HCT116 (cell line): ENCODE results near the gene DRD2.

Source experiments
- CTCF ChIP-seq, 3 experiments: fragments of 200-600 bp in 1 of 3; sonication (generic) in 1 of 3; IDR thresholded peaks in 2 of 3; conservative IDR thresholded peaks in 1 of 3; 2 replicates each; pipeline ENCODE4 v1.5.1; 2012 to 2017; ENCODE audit warnings: low read depth in 2 of 3, low read length in 2 of 3, antibody characterized with exemption in 1 of 3, borderline replicate concordance in 1 of 3, control low read depth in 1 of 3, mild to moderate bottlenecking in 1 of 3, mixed read lengths in 1 of 3, mixed run types in 1 of 3, moderate library complexity in 1 of 3; ENCODE audit not compliant: insufficient read depth in 1 of 3
- EGR1 ChIP-seq: IDR thresholded peaks from 2 replicates; pipeline ENCODE4 v1.6.1; 2012; ENCODE audit warnings: low read depth
- EZH2 ChIP-seq: fragments of 200-600 bp; sonication (generic); IDR thresholded peaks from 2 replicates; pipeline ENCODE4 v1.6.1; 2017; ENCODE audit warnings: antibody characterized with exemption, mixed run types
- EZH2phosphoT487 ChIP-seq: fragments of 200-600 bp; IDR thresholded peaks from 2 replicates; pipeline ENCODE4 v1.6.1; 2018; ENCODE audit warnings: antibody characterized with exemption, borderline replicate concordance
- JUND ChIP-seq: IDR thresholded peaks from 2 replicates; pipeline ENCODE4 v1.6.1; 2012
- POLR2A ChIP-seq: IDR thresholded peaks from 2 replicates; pipeline ENCODE4 v1.7.0; 2011; ENCODE audit warnings: borderline replicate concordance; ENCODE audit not compliant: insufficient read depth, insufficient read length; ENCODE audit errors: extremely low read depth
- POLR2AphosphoS5 ChIP-seq: IDR thresholded peaks from 2 replicates; pipeline ENCODE4 v1.6.1; 2011; ENCODE audit warnings: mild to moderate bottlenecking, low read depth, low read length, moderate library complexity
- RAD21 ChIP-seq: IDR thresholded peaks from 2 replicates; pipeline ENCODE4 v1.6.1; 2012; ENCODE audit warnings: low read depth, mild to moderate bottlenecking
- YY1 ChIP-seq: IDR thresholded peaks from 2 replicates; pipeline ENCODE4 v1.6.1; 2011; ENCODE audit warnings: low read length, low read depth, moderate library complexity, mild to moderate bottlenecking; ENCODE audit not compliant: insufficient replicate concordance; ENCODE audit errors: extremely low read depth
- ZBTB33 ChIP-seq: IDR thresholded peaks from 2 replicates; pipeline ENCODE4 v1.6.1; 2011; ENCODE audit warnings: mild to moderate bottlenecking, low read length, moderate library complexity; ENCODE audit not compliant: insufficient replicate concordance; ENCODE audit errors: extremely low read depth
- ZFX ChIP-seq: fragments of 450-650 bp; IDR thresholded peaks from 2 replicates; pipeline ENCODE4 v1.6.1; 2017
- ZNF274 ChIP-seq: fragments of 200-500 bp; sonication (Bioruptor generic); IDR thresholded peaks from 2 replicates; pipeline ENCODE4 v1.6.1; 2014; ENCODE audit warnings: mild to moderate bottlenecking, low read depth, low read length, inconsistent platforms
- TF ChIP-seq, protein P1 (sequence below): IDR thresholded peaks from 2 replicates; pipeline ENCODE4 v1.6.1; 2012; ENCODE audit warnings: low read depth

- TF ChIP-seq CTCF (IDR thresholded peaks at IDR 0.05 in 2 of 3, conservative IDR thresholded peaks at IDR 0.05 in 1 of 3; ENCODE audit: borderline replicate concordance in 1 of 3, insufficient read depth in 1 of 3, low read depth in 2 of 3, low read length in 2 of 3) (peak; percentile 63 to 86 (median 71)), EZH2 (no peak), POLR2A (no peak), YY1 (no peak), EGR1 (no peak), ZNF274 (no peak), RAD21 (peak; percentile 50), POLR2AphosphoS5 (no peak), ZFX (no peak), ZBTB33 (no peak), JUND (no peak), EZH2phosphoT487 (no peak)
- TF ChIP-seq, protein P1, sequence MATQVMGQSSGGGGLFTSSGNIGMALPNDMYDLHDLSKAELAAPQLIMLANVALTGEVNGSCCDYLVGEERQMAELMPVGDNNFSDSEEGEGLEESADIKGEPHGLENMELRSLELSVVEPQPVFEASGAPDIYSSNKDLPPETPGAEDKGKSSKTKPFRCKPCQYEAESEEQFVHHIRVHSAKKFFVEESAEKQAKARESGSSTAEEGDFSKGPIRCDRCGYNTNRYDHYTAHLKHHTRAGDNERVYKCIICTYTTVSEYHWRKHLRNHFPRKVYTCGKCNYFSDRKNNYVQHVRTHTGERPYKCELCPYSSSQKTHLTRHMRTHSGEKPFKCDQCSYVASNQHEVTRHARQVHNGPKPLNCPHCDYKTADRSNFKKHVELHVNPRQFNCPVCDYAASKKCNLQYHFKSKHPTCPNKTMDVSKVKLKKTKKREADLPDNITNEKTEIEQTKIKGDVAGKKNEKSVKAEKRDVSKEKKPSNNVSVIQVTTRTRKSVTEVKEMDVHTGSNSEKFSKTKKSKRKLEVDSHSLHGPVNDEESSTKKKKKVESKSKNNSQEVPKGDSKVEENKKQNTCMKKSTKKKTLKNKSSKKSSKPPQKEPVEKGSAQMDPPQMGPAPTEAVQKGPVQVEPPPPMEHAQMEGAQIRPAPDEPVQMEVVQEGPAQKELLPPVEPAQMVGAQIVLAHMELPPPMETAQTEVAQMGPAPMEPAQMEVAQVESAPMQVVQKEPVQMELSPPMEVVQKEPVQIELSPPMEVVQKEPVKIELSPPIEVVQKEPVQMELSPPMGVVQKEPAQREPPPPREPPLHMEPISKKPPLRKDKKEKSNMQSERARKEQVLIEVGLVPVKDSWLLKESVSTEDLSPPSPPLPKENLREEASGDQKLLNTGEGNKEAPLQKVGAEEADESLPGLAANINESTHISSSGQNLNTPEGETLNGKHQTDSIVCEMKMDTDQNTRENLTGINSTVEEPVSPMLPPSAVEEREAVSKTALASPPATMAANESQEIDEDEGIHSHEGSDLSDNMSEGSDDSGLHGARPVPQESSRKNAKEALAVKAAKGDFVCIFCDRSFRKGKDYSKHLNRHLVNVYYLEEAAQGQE, result no peak
These were observed 87.5 kb downstream of the DRD2 start, which contains the start of gene ANKK1 for GRCh38 chr11:113387605-113388211.
